HG03066 (cell line): Measurements from ENCODE around the gene SOX2.

Experiments
- ATAC-seq: cut with Tn5 transposase; IDR thresholded peaks from one replicate; pipeline ENCODE4 v1.9.1; 2021; ENCODE audit warnings: low read depth; ENCODE audit not compliant: unreplicated experiment

SOX2 gene

GRCh38 chr3:181703601-181704420 lies 7.9 kb upstream of the SOX2 start:
- ATAC-seq: no peak

GRCh38 chr3:181704421-181705085 lies 7.2 kb upstream of the SOX2 start:
- ATAC-seq: no peak

GRCh38 chr3:181705086-181705480 lies 6.6 kb upstream of the SOX2 start:
- no peak for ATAC-seq

GRCh38 chr3:181707980-181708379 lies 3.7 kb upstream of the SOX2 start:
- no peak for ATAC-seq

- ATAC-seq: no peak
Observed at GRCh38 chr3:181709537-181710279, 2.0 kb upstream of the SOX2 start.

GRCh38 chr3:181710345-181711291 lies 1.1 kb upstream of the SOX2 start:
- no peak for ATAC-seq

GRCh38 chr3:181712226-181712552 lies 464 bp downstream of the SOX2 start:
- no peak for ATAC-seq

- no peak for ATAC-seq
Observed at GRCh38 chr3:181712553-181713279, 991 bp downstream of the SOX2 start.

GRCh38 chr3:181713280-181713647 lies 1.5 kb downstream of the SOX2 start:
- ATAC-seq: no peak

GRCh38 chr3:181713676-181714612 lies 2.2 kb downstream of the SOX2 start:
- no peak for ATAC-seq

- no peak for ATAC-seq
Observed at GRCh38 chr3:181715571-181716340, 4.0 kb downstream of the SOX2 start.

- no peak for ATAC-seq
Observed at GRCh38 chr3:181716966-181717365, 5.2 kb downstream of the SOX2 start.

GRCh38 chr3:181717549-181718171 lies 5.9 kb downstream of the SOX2 start:
- ATAC-seq: no peak

- no peak for ATAC-seq
Observed at GRCh38 chr3:181718369-181718768, 6.6 kb downstream of the SOX2 start.

GRCh38 chr3:181718987-181719911 lies 7.5 kb downstream of the SOX2 start:
- ATAC-seq: no peak

- no peak for ATAC-seq
Observed at GRCh38 chr3:181719991-181720680, 8.4 kb downstream of the SOX2 start.
